SK-N-SH (cell line): ENCODE measurements around the gene FCSK.

Source experiments
- CHD2 ChIP-seq: fragments of 150-350 bp; IDR thresholded peaks from 2 replicates; pipeline ENCODE4 v1.6.1; 2018; ENCODE audit warnings: low read length; ENCODE audit not compliant: partially characterized antibody
- CTCF ChIP-seq: fragments of 200-600 bp; sonication (generic); IDR thresholded peaks from 2 replicates; pipeline ENCODE4 v1.6.1; 2017; ENCODE audit warnings: antibody characterized with exemption, mild to moderate bottlenecking, moderate library complexity
- EZH2phosphoT487 ChIP-seq: fragments of 200-600 bp; sonication (generic); IDR thresholded peaks from 2 replicates; pipeline ENCODE4 v1.6.1; 2017; ENCODE audit warnings: low read depth, mixed run types, mild to moderate bottlenecking, antibody characterized with exemption, moderate library complexity, borderline replicate concordance
- GATA2 ChIP-seq: sonication (generic); formaldehyde crosslinking; IDR thresholded peaks from 2 replicates; pipeline ENCODE4 v1.5.0; 2020; ENCODE audit warnings: mild to moderate bottlenecking, missing genetic modification reagents
- JUND ChIP-seq: IDR thresholded peaks from 2 replicates; pipeline ENCODE4 v1.4.0; 2012
- MAX ChIP-seq: IDR thresholded peaks from 2 replicates; pipeline ENCODE4 v1.4.0; 2012; ENCODE audit warnings: low read depth
- MXI1 ChIP-seq: IDR thresholded peaks from 2 replicates; pipeline ENCODE4 v1.6.1; 2012; ENCODE audit warnings: mild to moderate bottlenecking, low read depth, low read length, improper control_type of control experiment
- NRF1 ChIP-seq: IDR thresholded peaks from 2 replicates; pipeline ENCODE4 v1.6.1; 2012; ENCODE audit warnings: low read depth, mild to moderate bottlenecking, low read length
- POLR2AphosphoS5 ChIP-seq: IDR thresholded peaks from 2 replicates; pipeline ENCODE4 v1.6.1; 2012; ENCODE audit warnings: low read depth, low read length
- REST ChIP-seq: IDR thresholded peaks from 2 replicates; pipeline ENCODE4 v1.6.1; 2012; ENCODE audit warnings: mild to moderate bottlenecking, low read depth, low read length, moderate library complexity
- SIN3A ChIP-seq: IDR thresholded peaks from 2 replicates; pipeline ENCODE4 v1.6.1; 2012; ENCODE audit warnings: low read depth, mild to moderate bottlenecking, low read length, moderate library complexity, borderline replicate concordance
- TAF1 ChIP-seq: IDR thresholded peaks from 2 replicates; pipeline ENCODE4 v1.6.1; 2012; ENCODE audit warnings: low read depth, mild to moderate bottlenecking, low read length, moderate library complexity, borderline replicate concordance
- TCF12 ChIP-seq: IDR thresholded peaks from 2 replicates; pipeline ENCODE4 v1.4.0; 2012

GRCh38 chr16:70454222-70455034 is at the start of gene FCSK:
- TF ChIP-seq SIN3A (no peak), POLR2AphosphoS5 (peak; percentile 50; the same call in 1 of the 2 replicates), MAX (peak; percentile 44; the same call in 1 of the 2 replicates), CTCF (no peak), MXI1 (no peak), GATA2 (CRISPR knock-in tag) (no peak), REST (no peak), EZH2phosphoT487 (no peak), NRF1 (0 out of 2 replicates have a peak, but pooled peaks have one; percentile 18), JUND (no peak), CHD2 (peak; percentile 96), TCF12 (no peak), TAF1 (no peak)
